K562 (cell line): ENCODE results near the gene TRAF3. TPM values are rescaled to one million over a fixed set of nuclear protein-coding genes. Genes with fewer than 3 reads are reported as not detected.

Experiments used
- ATAC-seq: fragments of 200-7000 bp; cut with Tn5 transposase; 3 replicates; pipeline ENCODE4 v1.9.1; 2020; ENCODE audit warnings: moderate library complexity
- BruUV-seq: library from RNA; stranded (reverse); fragments of 400-500 nt; replicated peaks from 2 replicates; lab custom pipeline; 2021; lab: Mats Ljungman, UMichigan
- CTCF ChIA-PET: fragments of 300-600 bp; formaldehyde crosslinking; extraction: SDS; loops from one replicate; lab custom pipeline; 2021; ENCODE audit warnings: low intra/inter-chr PET ratio; lab: Yijun Ruan, JAX
- POLR2A ChIA-PET: fragments of 300-600, 350-650 bp; sonication (Branson Sonifier 250); formaldehyde crosslinking; extraction: SDS; loops from one replicate; lab custom pipeline; 2021; ENCODE audit warnings: antibody characterized with exemption, inconsistent platforms; lab: Yijun Ruan, JAX
- DNase-seq, 4 experiments: peaks; one replicate each; pipeline versions ENCODE4 v3.0.0 to v3.0.0-alpha.2; 2011 to 2018; ENCODE audit warnings: low spot score in 3 of 4, mixed read lengths in 3 of 4; ENCODE audit errors: extremely low read depth in 1 of 4
- FAIRE-seq: peaks from 2 replicates; lab custom pipeline; 2011; peaks lifted over from hg19 to GRCh38; lab: Jason Lieb, UNC
- H2AFZ ChIP-seq: 2 replicates; pipeline ENCODE4 v1.6.0; 2011; ENCODE audit warnings: low read depth, low read length, control low read depth, inconsistent platforms
- H3K27ac ChIP-seq: fragments of 200-600 bp; 3 replicates; pipeline ENCODE4 v1.8.0; 2011; ENCODE audit warnings: low read depth, mild to moderate bottlenecking, control low read depth, inconsistent platforms, low read length, moderate library complexity, mixed read lengths; ENCODE audit errors: extremely low read depth
- H3K27me3 ChIP-seq, 2 experiments: fragments of 300-600 bp in 1 of 2; 2 replicates in 1 of 2; 3 replicates in 1 of 2; pipeline versions ENCODE4 v1.6.0 to v1.8.0; 2011; ENCODE audit warnings: inconsistent platforms in 2 of 2, low read length in 2 of 2, mild to moderate bottlenecking in 1 of 2, mixed read lengths in 1 of 2, moderate library complexity in 1 of 2; ENCODE audit not compliant: control insufficient read depth in 2 of 2, insufficient read depth in 2 of 2
- H3K36me3 ChIP-seq: fragments of 300-600 bp; 3 replicates; pipeline ENCODE4 v1.8.0; 2011; ENCODE audit warnings: mild to moderate bottlenecking, low read length, inconsistent platforms; ENCODE audit not compliant: control insufficient read depth, insufficient read depth
- H3K4me1 ChIP-seq, 2 experiments: fragments of 200-600 bp in 1 of 2; replicated peaks in 1 of 2; 2 replicates in 1 of 2; 3 replicates in 1 of 2; pipeline versions ENCODE4 v1.5.1 to v1.8.0; 2011; ENCODE audit warnings: inconsistent platforms in 2 of 2, low read length in 2 of 2, mild to moderate bottlenecking in 1 of 2, mixed read lengths in 1 of 2, moderate library complexity in 1 of 2; ENCODE audit not compliant: control insufficient read depth in 2 of 2, insufficient read depth in 2 of 2
- H3K4me2 ChIP-seq: 2 replicates; pipeline ENCODE4 v1.6.1; 2011; ENCODE audit warnings: low read length, control low read depth, inconsistent platforms, mixed read lengths; ENCODE audit not compliant: insufficient read depth
- H3K4me3 ChIP-seq: fragments of 200-600 bp; sonication (generic), shearing (Covaris generic); 2 replicates; pipeline ENCODE4 v1.5.1; 2016; ENCODE audit warnings: control low read depth, inconsistent platforms
- H3K79me2 ChIP-seq: fragments of 200-600 bp; 3 replicates; pipeline ENCODE4 v1.8.0; 2011; ENCODE audit warnings: low read length, inconsistent platforms; ENCODE audit not compliant: control insufficient read depth, insufficient read depth
- H3K9ac ChIP-seq, 2 experiments: 2 replicates each; pipeline versions ENCODE4 v1.6.0 to v1.6.1; 2011; ENCODE audit warnings: low read depth in 2 of 2, low read length in 2 of 2, control low read depth in 1 of 2, inconsistent platforms in 1 of 2, mild to moderate bottlenecking in 1 of 2, mixed read lengths in 1 of 2; ENCODE audit not compliant: insufficient read depth in 1 of 2
- H3K9me1 ChIP-seq: one replicate; pipeline ENCODE4 v1.6.0; 2011; ENCODE audit warnings: inconsistent platforms, mild to moderate bottlenecking, low read length, moderate library complexity; ENCODE audit not compliant: control insufficient read depth, insufficient read depth
- H3K9me3 ChIP-seq: replicated peaks from 2 replicates; pipeline ENCODE4 v1.5.1; 2011; ENCODE audit warnings: low read depth, low read length, inconsistent platforms; ENCODE audit not compliant: control insufficient read depth, insufficient read depth
- H4K20me1 ChIP-seq: replicated peaks from 2 replicates; pipeline ENCODE4 v1.6.1; 2011; ENCODE audit warnings: low read length, inconsistent platforms, mixed read lengths; ENCODE audit not compliant: control insufficient read depth, insufficient read depth
- KLF13 ChIP-seq: fragments of 450-650 bp; IDR thresholded peaks from 2 replicates; pipeline ENCODE4 v1.6.1; 2016; ENCODE audit warnings: missing genetic modification characterization, low read depth, mild to moderate bottlenecking, missing compliant biosample characterization, moderate library complexity, borderline replicate concordance
- NCOA1 ChIP-seq: fragments of 450-650 bp; IDR thresholded peaks from 2 replicates; pipeline ENCODE4 v1.6.1; 2016; ENCODE audit warnings: low read depth
- NELFE ChIP-seq: IDR thresholded peaks from 2 replicates; pipeline ENCODE4 v1.6.1; 2011; ENCODE audit warnings: mild to moderate bottlenecking; ENCODE audit not compliant: insufficient read depth, insufficient read length
- RBM39 ChIP-seq: fragments of 200-400 bp; formaldehyde crosslinking; optimal IDR thresholded peaks from 2 replicates; pipeline ENCODE3; 2018; ENCODE audit warnings: low read depth, low read length
- SMARCC2 ChIP-seq: fragments of 450-650 bp; IDR thresholded peaks from 2 replicates; pipeline ENCODE4 v1.6.1; 2017; ENCODE audit warnings: antibody characterized with exemption, moderate library complexity, mild to moderate bottlenecking, low read depth
- XRCC5 ChIP-seq: fragments of 200-400 bp; formaldehyde crosslinking; IDR thresholded peaks from 2 replicates; pipeline ENCODE4 v1.6.1; 2017; ENCODE audit warnings: low read depth, mild to moderate bottlenecking, low read length
- ZNF140 ChIP-seq: fragments of 250-450 bp; sonication (Bioruptor Pico); IDR thresholded peaks from 2 replicates; pipeline ENCODE4 v1.8.0; 2021; ENCODE audit warnings: moderate library complexity, mild to moderate bottlenecking, inconsistent platforms
- ZNF197 ChIP-seq: fragments of 200-800 bp; sonication (Bioruptor generic); IDR thresholded peaks from 2 replicates; pipeline ENCODE4 v1.6.1; 2016; ENCODE audit warnings: low read depth, missing genetic modification characterization, missing compliant biosample characterization
- ZNF444 ChIP-seq: fragments of 250-450 bp; sonication (Bioruptor Pico); IDR thresholded peaks from 2 replicates; pipeline ENCODE4 v1.4.0; 2020; ENCODE audit warnings: mild to moderate bottlenecking, moderate library complexity
- ZNF695 ChIP-seq: fragments of 450-650 bp; formaldehyde crosslinking; IDR thresholded peaks from 2 replicates; pipeline ENCODE4 v1.4.0; 2020; ENCODE audit warnings: mild to moderate bottlenecking, moderate library complexity
- ZNF717 ChIP-seq: fragments of 250-450 bp; sonication (Bioruptor Pico); IDR thresholded peaks from 2 replicates; pipeline ENCODE4 v1.5.0; 2021
- WGBS: fragments of 100-300 bp; shearing (Covaris generic); methylation state at CpG from one replicate; pipeline ENCODE4 v1.1.6; 2016; ENCODE audit warnings: low coverage, mixed read lengths; ENCODE audit not compliant: insufficient coverage; ENCODE audit errors: missing lambda C conversion rate; 5-methylcytosine and 5-hydroxymethylcytosine counted together
- in situ Hi-C: fragments of 300-500 bp; cut with MboI; formaldehyde crosslinking; loops from 4 replicates; pipeline ENCODE4 v1.15.0; 2018; ENCODE audit warnings: inconsistent platforms, mixed read lengths
- intact Hi-C: fragments of 100-400 bp; cut with micrococcal nuclease; formaldehyde crosslinking; loops from 2 replicates; pipeline ENCODE4 v1.14.2; 2022
- polyA plus RNA-seq, 8 experiments: library from polyadenylated mRNA; depleted of rRNA in 4 of 8; stranded (reverse) in 5 of 8; unstranded in 3 of 8; fragments of >200 nt; fragmentation: Nextera tagmentation in 2 of 8; fragmentation: Illumina TruSeq in 1 of 8; extraction: Ambion mirVana in 2 of 8; extraction: Trizol in 1 of 8; gene quantifications; 2 replicates each; pipeline versions ENCODE4 v1.2.1 to v1.2.3, GENCODE V29; 2011 to 2014; ENCODE audit warnings: inconsistent platforms in 1 of 8, missing spikeins in 1 of 8
- total RNA-seq, 7 experiments: library from RNA; depleted of rRNA in 6 of 7; stranded (reverse); fragments of >200 nt in 6 of 7; fragmentation: Illumina TruSeq in 2 of 7; extraction: Trizol in 2 of 7; gene quantifications; 2 replicates each; pipeline versions ENCODE4 v1.2.1 to v1.2.3, GENCODE V29; 2011 to 2021; ENCODE audit warnings: low replicate concordance in 1 of 7
- TF ChIP-seq, protein P1 (sequence below): fragments of 200-800 bp; sonication (Bioruptor generic); IDR thresholded peaks from 2 replicates; pipeline ENCODE4 v1.6.1; 2017; ENCODE audit warnings: missing genetic modification characterization, missing compliant biosample characterization
- TF ChIP-seq, protein P2 (sequence below): fragments of 450-650 bp; conservative IDR thresholded peaks from 2 replicates; pipeline ENCODE4 v1.6.1; 2016; ENCODE audit warnings: missing genetic modification characterization, low read depth, mild to moderate bottlenecking, control low read depth, missing compliant biosample characterization

The TRAF3 gene
- total and polyA plus RNA-seq, 9 of the 15 experiments (the other 6 are each of a cell fraction or from before 2014, with no cell fraction given) = 0.52 to 21.3 (median 9.9) TPM

DNA sequence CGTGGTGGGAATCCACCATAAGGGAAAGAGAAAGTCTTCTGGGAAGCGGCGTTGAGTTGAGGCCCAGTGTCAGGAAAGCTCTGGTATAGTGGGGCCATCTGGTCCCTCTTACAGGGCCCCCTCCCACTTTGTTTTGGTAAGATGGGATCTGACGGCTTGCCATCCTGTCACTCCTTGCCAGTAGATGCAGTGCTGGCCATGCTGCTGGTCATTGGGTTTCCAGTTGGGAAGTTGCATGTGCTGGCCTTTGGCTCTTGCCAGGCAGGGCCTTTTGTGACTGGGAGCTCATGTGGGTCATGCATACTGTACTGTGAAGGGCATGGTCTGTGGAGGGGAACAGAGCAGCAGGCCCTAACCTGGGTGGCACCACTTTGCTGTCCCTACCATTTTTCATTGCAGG, 3.8 kb downstream of the TRAF3 start:
- H4K20me1 ChIP-seq = 0 out of 2 replicates have a peak, but pooled peaks cover 8% of the 10 kb centered on the region
- no peak overlapping the region for H2AFZ ChIP-seq
- CTCF ChIA-PET = no interaction called here
- intact Hi-C loops = no loop called here
- H3K27ac ChIP-seq = no peak overlapping the region
- no peaks in the 10 kb centered on the region for H3K9me1 ChIP-seq
- no peaks in the 10 kb centered on the region for H3K9me3 ChIP-seq
- in situ Hi-C loops = no loop called here
- FAIRE-seq (no peak), ATAC-seq (no peak), DNase-seq (no peak)
- POLR2A ChIA-PET = no interaction called here
- H3K4me1 ChIP-seq = peaks cover 11 to 15% of the 10 kb centered on the region in 2 experiments; a peak in 4 of 5 replicates
- H3K9ac ChIP-seq = no peak overlapping the region
- no peak overlapping the region for H3K4me3 ChIP-seq
- WGBS = 91% methylated on average over 4 of the region's 4 CpGs
- H3K36me3 ChIP-seq = peaks cover 7% of the 10 kb centered on the region; the same call in 2 of the 3 replicates
- no peaks in the 10 kb centered on the region for H3K27me3 ChIP-seq
- H3K4me2 ChIP-seq = no peak overlapping the region
- TF ChIP-seq KLF13 (tag) (no peak), XRCC5 (no peak), ZNF140 (CRISPR knock-in tag) (no peak)
- H3K79me2 ChIP-seq = peaks cover 74% of the 10 kb centered on the region
- no TSS peak for BruUV-seq

DNA sequence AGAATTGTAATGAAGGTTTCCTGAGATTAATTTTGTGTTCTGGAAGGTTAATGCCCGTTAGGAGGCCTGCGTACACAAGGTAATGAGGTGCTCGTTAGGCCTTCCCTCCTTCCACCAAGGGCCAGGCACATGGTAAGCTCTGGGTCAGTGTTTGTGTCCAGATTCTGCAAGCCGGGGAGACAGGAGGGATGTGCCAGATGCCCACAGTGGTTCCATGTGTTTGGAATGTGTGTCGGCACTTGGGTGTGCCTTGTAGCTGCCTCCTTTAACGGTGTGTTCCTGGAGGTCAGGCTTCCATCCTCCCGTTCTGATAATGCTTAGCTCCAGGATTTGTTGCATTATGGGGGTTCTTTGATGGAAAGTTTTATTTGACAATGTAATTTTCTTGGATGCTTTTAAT, 5.7 kb downstream of the TRAF3 start:
- H4K20me1 ChIP-seq = 0 out of 2 replicates have a peak, but pooled peaks cover 8% of the 10 kb centered on the region
- no peaks in the 10 kb centered on the region for H3K27me3 ChIP-seq
- FAIRE-seq (no peak), DNase-seq (no peak), ATAC-seq (no peak)
- CTCF ChIA-PET = interaction anchor here (0.6 kb wide), 2 partner anchors 205 to 249 kb away, joined by 4 read pairs; no protein-coding TSS in a partner anchor
- 79% methylated on average over 6 of the region's 7 CpGs for WGBS
- BruUV-seq = no TSS peak
- H3K9ac ChIP-seq = no peak overlapping the region
- H2AFZ ChIP-seq = no peak overlapping the region
- in situ Hi-C loops = no loop called here
- peaks cover 4 to 9% of the 10 kb centered on the region in 2 experiments; a peak in 4 of 5 replicates for H3K4me1 ChIP-seq
- no peak overlapping the region for H3K27ac ChIP-seq
- H3K4me2 ChIP-seq = no peak overlapping the region
- H3K79me2 ChIP-seq = peaks cover 81% of the 10 kb centered on the region
- intact Hi-C loops = no loop called here
- POLR2A ChIA-PET = interaction anchor here (0.6 to 1.3 kb wide), 3 partner anchors 9 to 12 kb away, joined by 3 to 4 read pairs (median 3); no protein-coding TSS in a partner anchor
- H3K4me3 ChIP-seq = no peak overlapping the region
- no peaks in the 10 kb centered on the region for H3K9me1 ChIP-seq
- peaks cover 7% of the 10 kb centered on the region; the same call in 2 of the 3 replicates for H3K36me3 ChIP-seq
- H3K9me3 ChIP-seq = no peaks in the 10 kb centered on the region
- TF ChIP-seq NELFE (no peak), ZNF717 (CRISPR knock-in tag) (no peak), SMARCC2 (no peak), NCOA1 (no peak), ZNF444 (CRISPR knock-in tag) (no peak), ZNF197 (CRISPR knock-in tag) (no peak), ZNF695 (CRISPR knock-in tag) (no peak), RBM39 (no peak)
- TF ChIP-seq, protein P1, sequence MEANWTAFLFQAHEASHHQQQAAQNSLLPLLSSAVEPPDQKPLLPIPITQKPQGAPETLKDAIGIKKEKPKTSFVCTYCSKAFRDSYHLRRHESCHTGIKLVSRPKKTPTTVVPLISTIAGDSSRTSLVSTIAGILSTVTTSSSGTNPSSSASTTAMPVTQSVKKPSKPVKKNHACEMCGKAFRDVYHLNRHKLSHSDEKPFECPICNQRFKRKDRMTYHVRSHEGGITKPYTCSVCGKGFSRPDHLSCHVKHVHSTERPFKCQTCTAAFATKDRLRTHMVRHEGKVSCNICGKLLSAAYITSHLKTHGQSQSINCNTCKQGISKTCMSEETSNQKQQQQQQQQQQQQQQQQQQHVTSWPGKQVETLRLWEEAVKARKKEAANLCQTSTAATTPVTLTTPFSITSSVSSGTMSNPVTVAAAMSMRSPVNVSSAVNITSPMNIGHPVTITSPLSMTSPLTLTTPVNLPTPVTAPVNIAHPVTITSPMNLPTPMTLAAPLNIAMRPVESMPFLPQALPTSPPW (CRISPR knock-in tag) = no peak
- TF ChIP-seq, protein P2, sequence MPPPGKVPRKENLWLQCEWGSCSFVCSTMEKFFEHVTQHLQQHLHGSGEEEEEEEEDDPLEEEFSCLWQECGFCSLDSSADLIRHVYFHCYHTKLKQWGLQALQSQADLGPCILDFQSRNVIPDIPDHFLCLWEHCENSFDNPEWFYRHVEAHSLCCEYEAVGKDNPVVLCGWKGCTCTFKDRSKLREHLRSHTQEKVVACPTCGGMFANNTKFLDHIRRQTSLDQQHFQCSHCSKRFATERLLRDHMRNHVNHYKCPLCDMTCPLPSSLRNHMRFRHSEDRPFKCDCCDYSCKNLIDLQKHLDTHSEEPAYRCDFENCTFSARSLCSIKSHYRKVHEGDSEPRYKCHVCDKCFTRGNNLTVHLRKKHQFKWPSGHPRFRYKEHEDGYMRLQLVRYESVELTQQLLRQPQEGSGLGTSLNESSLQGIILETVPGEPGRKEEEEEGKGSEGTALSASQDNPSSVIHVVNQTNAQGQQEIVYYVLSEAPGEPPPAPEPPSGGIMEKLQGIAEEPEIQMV (tag) = no peak
